Measurements from ENCODE around the gene MYL12B.

GRCh38 chr18:3219241-3219630, 42.7 kb upstream of the MYL12B start:
- no peak for TF ChIP-seq CTCF (IDR thresholded peaks at IDR 0.05)
- TF ChIP-seq POLR2A (IDR thresholded peaks at IDR 0.05): no peak
